Aorta (tissue), 5 donors: ENCODE measurements around the gene MSL2. TPM values are rescaled to one million over a fixed set of nuclear protein-coding genes. Genes with fewer than 3 reads are reported as not detected.
"Not testable (repeated sequence)": the region's sequence is repeated elsewhere in the genome, so short reads cannot be mapped to it uniquely, and the experiment has no call there.

Experiments used
- ATAC-seq: fragments of 200-7000 bp; cut with Tn5 transposase; one replicate; pipeline ENCODE4 v1.9.1; 2022; ENCODE audit warnings: moderate library complexity; ENCODE audit not compliant: low FRiP score
- DNase-seq, 2 donors: peaks; one replicate each; pipeline ENCODE4 v3.0.0-alpha.2; 2020
- H3K27ac ChIP-seq, 2 donors: one replicate each; pipeline ENCODE4 v1.5.1; 2013; ENCODE audit warnings: low read length in 2 of 2, mild to moderate bottlenecking in 2 of 2, moderate library complexity in 2 of 2, control low read depth in 1 of 2, inconsistent platforms in 1 of 2, low read depth in 1 of 2
- H3K27me3 ChIP-seq, 2 donors: one replicate each; pipeline ENCODE4 v1.6.1; 2013; ENCODE audit warnings: control low read depth in 1 of 2, low read length in 1 of 2, mild to moderate bottlenecking in 1 of 2, moderate library complexity in 1 of 2; ENCODE audit not compliant: insufficient read depth in 2 of 2, control insufficient read depth in 1 of 2
- H3K36me3 ChIP-seq, 2 donors: one replicate each; pipeline ENCODE4 v1.6.1; 2013; ENCODE audit warnings: control low read depth in 1 of 2, low read length in 1 of 2, mild to moderate bottlenecking in 1 of 2; ENCODE audit not compliant: insufficient read depth in 2 of 2, control insufficient read depth in 1 of 2
- H3K4me1 ChIP-seq, 2 donors: one replicate each; pipeline ENCODE4 v1.6.1; 2013; ENCODE audit warnings: low read length in 2 of 2, control low read depth in 1 of 2, mild to moderate bottlenecking in 1 of 2, moderate library complexity in 1 of 2; ENCODE audit not compliant: insufficient read depth in 2 of 2, control insufficient read depth in 1 of 2
- H3K4me3 ChIP-seq, 2 donors: one replicate each; pipeline ENCODE4 v1.5.1; 2013; ENCODE audit warnings: low read length in 2 of 2, control low read depth in 1 of 2, mild to moderate bottlenecking in 1 of 2
- H3K9me3 ChIP-seq: one replicate; pipeline ENCODE4 v1.6.1; 2013; ENCODE audit warnings: mild to moderate bottlenecking, low read length; ENCODE audit not compliant: control insufficient read depth
- WGBS, 2 donors: extraction: QIAGEN DNeasy Blood & Tissue Kit; methylation state at CpG; one replicate each; pipeline ENCODE4 v1.1.7; 2013; 5-methylcytosine and 5-hydroxymethylcytosine counted together
- intact Hi-C, 2 donors: fragments of 100-400 bp; cut with DNase I; formaldehyde crosslinking; loops; one replicate each; pipeline versions ENCODE4 v1.14.2 to v1.15.0; 2022
- polyA plus RNA-seq, 2 donors: library from polyadenylated mRNA; stranded (reverse); fragments of 200-250 nt; gene quantifications; one replicate each; pipeline ENCODE4 v1.2.3, GENCODE V29; 2013
- total RNA-seq, 2 donors: library from RNA; stranded (reverse); fragmentation: NEBNext Ultra II Directional; extraction: Animal tissue kit (Norgen Biotek cat#: 25700); gene quantifications; one replicate each; pipeline ENCODE4 v1.2.1, GENCODE V29; 2021
- donor health status: healthy with polysubstance abuse.
- donor health status: Bipolar disorder and iron deficiency.
- donor health status: DM: no; HTN: no; CAD: no.
- donor health status: DM: no; HTN: no; CAD: no.
- donor health status: DM: yes; HTN: yes; CAD: no.

The MSL2 gene
- total and polyA plus RNA-seq, 4 donors: 4.9 to 33.9 (median 17.0) TPM

- peak; percentile 91 to 93 for DNase-seq
- WGBS, 2 donors: 0% methylated on average over 64 to 103 of the region's 103 CpGs
- no peaks in the 10 kb centered on the region for H3K9me3 ChIP-seq
- intact Hi-C loops: loop anchor here (1.0 to 10.0 kb wide), 5 partner anchors 53 to 557 kb away; partner anchors contain the start of genes PCCB (in 1 of the 2), PPP2R3A (in 1 of the 2) and STAG1 (in 1 of the 2)
- peak; percentile 80 for ATAC-seq
- no peaks in the 10 kb centered on the region for H3K36me3 ChIP-seq
- H3K27ac ChIP-seq: peak overlapping the region; percentile 88 to 99
- peak overlapping the region; percentile 76 to 88 for H3K4me3 ChIP-seq
- H3K27me3 ChIP-seq: no peaks in the 10 kb centered on the region
- H3K4me1 ChIP-seq: peaks cover 2 to 7% of the 10 kb centered on the region in 2 donors
Observed at GRCh38 chr3:136195258-136196063, 674 bp downstream of the MSL2 start.

- Histone ChIP-seq H3K4me3 (peak overlapping the region; percentile 76 to 88), H3K27ac (peak overlapping the region; percentile 88 to 99), H3K9me3 (no peaks in the 10 kb centered on the region), H3K4me1 (peaks cover 2 to 7% of the 10 kb centered on the region in 2 donors), H3K27me3 (no peaks in the 10 kb centered on the region), H3K36me3 (no peaks in the 10 kb centered on the region)
- ATAC-seq (no peak), DNase-seq (peak in 1 of 2 donors; percentile 51)
- intact Hi-C loops: loop anchor here (5.0 to 10.0 kb wide), 5 partner anchors 42 to 558 kb away; partner anchors contain the start of genes PCCB (in 1 of the 2) and STAG1 (in 1 of the 2)
- 0% methylated on average over 47 of the region's 47 CpGs for WGBS, 2 donors
Observed at GRCh38 chr3:136194409-136195257, 1.5 kb downstream of the MSL2 start.

GRCh38 chr3:136193278-136194054, 2.7 kb downstream of the MSL2 start:
- peak overlapping the region in 1 of 2 donors; percentile 37 for H3K27ac ChIP-seq
- 1 to 2% methylated on average over 6 of the region's 6 CpGs for WGBS, 2 donors
- ATAC-seq (no peak), DNase-seq (no peak)
- peak overlapping the region; percentile 76 to 88 for H3K4me3 ChIP-seq
- H3K36me3 ChIP-seq: no peaks in the 10 kb centered on the region
- H3K9me3 ChIP-seq: no peaks in the 10 kb centered on the region
- peaks cover 2 to 11% of the 10 kb centered on the region in 2 donors for H3K4me1 ChIP-seq
- no peaks in the 10 kb centered on the region for H3K27me3 ChIP-seq
- intact Hi-C loops: loop anchor here (5.0 to 10.0 kb wide), 3 partner anchors 41 to 119 kb away; no protein-coding TSS in a partner anchor

GRCh38 chr3:136192831-136193230, 3.3 kb downstream of the MSL2 start:
- H3K36me3 ChIP-seq: no peaks in the 10 kb centered on the region
- no peak overlapping the region for H3K27ac ChIP-seq
- peaks cover 2 to 11% of the 10 kb centered on the region in 2 donors for H3K4me1 ChIP-seq
- intact Hi-C loops: loop anchor here (5.0 to 10.0 kb wide), 3 partner anchors 41 to 118 kb away; no protein-coding TSS in a partner anchor
- DNase-seq: no peak
- H3K27me3 ChIP-seq: no peaks in the 10 kb centered on the region
- WGBS, 2 donors: 0 to 1% methylated on average over 2 of the region's 2 CpGs
- no peaks in the 10 kb centered on the region for H3K9me3 ChIP-seq
- H3K4me3 ChIP-seq: peak overlapping the region; percentile 76 to 88
- no peak for ATAC-seq

- peaks cover 0 to 11% of the 10 kb centered on the region in 2 donors for H3K4me1 ChIP-seq
- not testable (repeated sequence) for H3K27me3 ChIP-seq, H3K27ac ChIP-seq, H3K9me3 ChIP-seq, ATAC-seq, DNase-seq, H3K36me3 ChIP-seq
- intact Hi-C loops: loop anchor here (5.0 to 10.0 kb wide), 3 partner anchors 40 to 117 kb away; no protein-coding TSS in a partner anchor
- H3K4me3 ChIP-seq: peak overlapping the region in 1 of 2 donors; percentile 88
- WGBS, 2 donors: 4 to 9% methylated on average over 6 of the region's 6 CpGs
Observed at GRCh38 chr3:136192195-136192594, 3.9 kb downstream of the MSL2 start.

GRCh38 chr3:136189859-136190617, 6.1 kb downstream of the MSL2 start:
- ATAC-seq: no peak
- DNase-seq: no peak
- peak overlapping the region in 1 of 2 donors; percentile 38 for H3K27ac ChIP-seq
- H3K4me3 ChIP-seq: no peak overlapping the region
- 87 to 89% methylated on average over 11 of the region's 11 CpGs for WGBS, 2 donors
- no peaks in the 10 kb centered on the region for H3K36me3 ChIP-seq
- H3K27me3 ChIP-seq: no peaks in the 10 kb centered on the region
- H3K4me1 ChIP-seq: peaks cover 0 to 11% of the 10 kb centered on the region in 2 donors
- intact Hi-C loops: loop anchor here (5.0 to 10.0 kb wide), 3 partner anchors 38 to 115 kb away; no protein-coding TSS in a partner anchor
- no peaks in the 10 kb centered on the region for H3K9me3 ChIP-seq

GRCh38 chr3:136189043-136189442, 7.1 kb downstream of the MSL2 start:
- Histone ChIP-seq H3K4me3 (no peak overlapping the region), H3K9me3 (no peaks in the 10 kb centered on the region), H3K4me1 (peaks cover 0 to 11% of the 10 kb centered on the region in 2 donors), H3K36me3 (no peaks in the 10 kb centered on the region), H3K27ac (no peak overlapping the region), H3K27me3 (no peaks in the 10 kb centered on the region)
- intact Hi-C loops: no loop called here
- no peak for DNase-seq
- ATAC-seq: no peak
- 76 to 77% methylated on average over 5 of the region's 5 CpGs for WGBS, 2 donors
